Stimulated activated CD8-positive, alpha-beta memory T cell treated with anti-CD3 and anti-CD28 coated beads, Interleukin-7, amount 100 ng/mL, for 4 hours (primary cell): Measurements from ENCODE around the gene PHPT1.
A peak's percentile ranks its signal among the peaks of the same experiment; 100 is the strongest.
"Not testable (repeated sequence)": the region's sequence is repeated elsewhere in the genome, so short reads cannot be mapped to it uniquely, and the experiment has no call there.

Source experiments
- DNase-seq, 2 donors: peaks; one replicate each; pipeline ENCODE4 v3.0.0-alpha.2; 2020; ENCODE audit warnings: low read depth in 2 of 2

PHPT1 gene

GRCh38 chr9:136849038-136849959, at the start of gene PHPT1:
TSS of gene PHPT1 (plus strand) at chr9:136849409. CDS start at chr9:136849431, 22 bp downstream.
- peak; percentile 94 to 96 for DNase-seq

GRCh38 chr9:136799854-136800657, 49.2 kb upstream of the PHPT1 start:
- peak; percentile 81 to 89 for DNase-seq

GRCh38 chr9:136802321-136802720, 46.9 kb upstream of the PHPT1 start:
- DNase-seq, result no peak

GRCh38 chr9:136803009-136803550, 46.1 kb upstream of the PHPT1 start:
- DNase-seq, result not testable (repeated sequence)

GRCh38 chr9:136803551-136804508, 45.4 kb upstream of the PHPT1 start:
- DNase-seq, result no peak

- DNase-seq, result no peak
Observed at GRCh38 chr9:136804509-136805206, 44.6 kb upstream of the PHPT1 start.

- no peak for DNase-seq
Observed at GRCh38 chr9:136805207-136805740, 43.9 kb upstream of the PHPT1 start.

GRCh38 chr9:136806067-136806466, 43.1 kb upstream of the PHPT1 start:
- DNase-seq, result no peak

- no peak for DNase-seq
Observed at GRCh38 chr9:136806631-136807201, 42.5 kb upstream of the PHPT1 start.

- peak; percentile 56 to 77 for DNase-seq
Observed at GRCh38 chr9:136807281-136808074, 41.7 kb upstream of the PHPT1 start, which contains the start of gene RABL6. TSS of gene RABL6 (plus strand) at chr9:136807948. CDS start at chr9:136808197, 249 bp downstream.

GRCh38 chr9:136808075-136808805, 41.0 kb upstream of the PHPT1 start:
- peak; percentile 16 to 50 for DNase-seq

- DNase-seq, result no peak
Observed at GRCh38 chr9:136808806-136809158, 40.4 kb upstream of the PHPT1 start.

GRCh38 chr9:136814725-136815421, 34.3 kb upstream of the PHPT1 start:
- no peak for DNase-seq

GRCh38 chr9:136815422-136815782, 33.8 kb upstream of the PHPT1 start:
- no peak for DNase-seq

- no peak for DNase-seq
Observed at GRCh38 chr9:136820971-136821825, 28.0 kb upstream of the PHPT1 start.

GRCh38 chr9:136821826-136822544, 27.2 kb upstream of the PHPT1 start:
- no peak for DNase-seq
